DND-41 (cell line): ENCODE measurements around the gene CSF3R.

Experiments used
- ATAC-seq: fragments of 200-7000 bp; cut with Tn5 transposase; 3 replicates; pipeline ENCODE4 v1.9.1; 2021; ENCODE audit warnings: low read depth; ENCODE audit not compliant: insufficient read depth
- DNase-seq: peaks from one replicate; pipeline ENCODE4 v3.0.0-alpha.2; 2020
- H2AFZ ChIP-seq: 2 replicates; pipeline ENCODE4 v1.6.0; 2012; ENCODE audit warnings: low read depth, low read length
- H3K27ac ChIP-seq: 2 replicates; pipeline ENCODE4 v1.5.1; 2012; ENCODE audit warnings: low read length, inconsistent platforms
- H3K27me3 ChIP-seq: fragments of 200-600 bp; sonication (generic); 2 replicates; pipeline ENCODE4 v1.6.0; 2012; ENCODE audit warnings: low read length, mild to moderate bottlenecking, inconsistent platforms; ENCODE audit not compliant: insufficient read depth, poor library complexity
- H3K36me3 ChIP-seq: 2 replicates; pipeline ENCODE4 v1.5.1; 2012; ENCODE audit warnings: low read length, inconsistent platforms; ENCODE audit not compliant: insufficient read depth
- H3K4me1 ChIP-seq: 2 replicates; pipeline ENCODE4 v1.5.1; 2012; ENCODE audit warnings: mild to moderate bottlenecking, low read length; ENCODE audit not compliant: insufficient read depth
- H3K4me2 ChIP-seq: 2 replicates; pipeline ENCODE4 v1.6.0; 2012; ENCODE audit warnings: mild to moderate bottlenecking, moderate library complexity, low read length, inconsistent platforms; ENCODE audit not compliant: insufficient read depth
- H3K4me3 ChIP-seq, 2 experiments: fragments of 200-600 bp in 1 of 2; shearing (Covaris generic) in 1 of 2; 2 replicates each; pipeline ENCODE4 v1.5.1; 2012 to 2016; ENCODE audit warnings: inconsistent platforms in 2 of 2, low read length in 2 of 2, mild to moderate bottlenecking in 2 of 2, low read depth in 1 of 2, moderate library complexity in 1 of 2
- H3K79me2 ChIP-seq: 2 replicates; pipeline ENCODE4 v1.6.0; 2012; ENCODE audit warnings: low read length, inconsistent platforms; ENCODE audit not compliant: insufficient read depth
- H3K9ac ChIP-seq: 2 replicates; pipeline ENCODE4 v1.6.0; 2012; ENCODE audit warnings: low read depth, mild to moderate bottlenecking, inconsistent platforms, low read length, moderate library complexity
- H3K9me3 ChIP-seq: 2 replicates; pipeline ENCODE4 v1.5.1; 2012; ENCODE audit warnings: low read length, moderate library complexity, mild to moderate bottlenecking, inconsistent platforms; ENCODE audit not compliant: insufficient read depth, severe bottlenecking
- H4K20me1 ChIP-seq: 2 replicates; pipeline ENCODE4 v1.6.0; 2012; ENCODE audit warnings: low read length; ENCODE audit not compliant: insufficient read depth
- EZH2 ChIP-seq: IDR thresholded peaks from 3 replicates; pipeline ENCODE4 v1.6.1; 2012; ENCODE audit warnings: borderline replicate concordance, low read depth, mild to moderate bottlenecking, moderate library complexity, low read length, inconsistent platforms; ENCODE audit not compliant: severe bottlenecking
- TF ChIP-seq, protein P1 (sequence below): IDR thresholded peaks from 2 replicates; pipeline ENCODE4 v1.5.1; 2012; ENCODE audit warnings: borderline replicate concordance, low read length, moderate library complexity, mild to moderate bottlenecking; ENCODE audit not compliant: poor library complexity, severe bottlenecking; ENCODE audit errors: extremely low read depth

Gene CSF3R

DNA sequence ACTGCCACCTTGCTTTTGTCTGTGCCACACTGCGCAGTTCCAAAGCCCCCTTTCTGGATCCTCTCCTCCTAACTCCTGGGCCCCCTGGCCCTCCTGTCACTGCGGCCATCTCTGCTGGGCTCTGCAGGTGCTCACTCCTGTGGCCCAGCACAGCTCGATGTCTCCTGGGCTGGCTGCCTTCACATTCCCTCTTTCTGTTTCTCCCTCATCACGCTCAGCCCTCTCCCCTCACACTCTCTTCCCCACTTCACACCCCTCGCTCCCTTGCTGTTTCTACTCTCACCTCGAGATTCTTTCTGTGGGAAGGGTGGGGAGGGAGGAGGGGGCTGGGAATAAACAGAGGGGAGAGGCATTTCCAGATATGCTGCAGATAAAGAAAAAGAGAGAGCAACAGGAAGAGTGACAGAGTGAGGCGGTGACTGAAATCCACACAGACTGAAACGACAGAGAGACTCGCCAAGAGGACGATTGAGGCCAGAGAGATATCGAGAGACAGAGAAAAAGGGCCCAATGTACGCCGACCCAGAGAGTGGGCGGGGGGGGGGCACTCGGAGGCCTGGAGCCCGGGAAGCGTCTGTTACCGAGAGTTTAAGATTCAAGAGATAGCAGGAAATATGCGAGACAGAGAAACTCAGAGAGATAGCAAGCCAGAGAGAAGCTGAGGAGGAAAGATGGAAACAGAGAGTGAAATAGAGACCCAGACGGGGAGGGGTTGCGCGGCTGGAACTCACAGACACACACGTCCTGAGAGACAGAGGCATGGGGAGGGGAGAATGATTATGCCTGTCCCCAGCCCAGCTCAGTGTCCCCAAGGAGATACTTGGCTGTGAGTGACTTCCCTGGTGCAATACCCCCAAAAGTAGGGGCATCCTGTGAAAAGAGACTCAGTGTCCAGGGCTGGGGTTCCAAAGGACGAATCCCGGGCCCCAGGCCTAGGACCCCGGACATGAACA is 666 bp downstream of the CSF3R start:
- TF ChIP-seq, protein P1, sequence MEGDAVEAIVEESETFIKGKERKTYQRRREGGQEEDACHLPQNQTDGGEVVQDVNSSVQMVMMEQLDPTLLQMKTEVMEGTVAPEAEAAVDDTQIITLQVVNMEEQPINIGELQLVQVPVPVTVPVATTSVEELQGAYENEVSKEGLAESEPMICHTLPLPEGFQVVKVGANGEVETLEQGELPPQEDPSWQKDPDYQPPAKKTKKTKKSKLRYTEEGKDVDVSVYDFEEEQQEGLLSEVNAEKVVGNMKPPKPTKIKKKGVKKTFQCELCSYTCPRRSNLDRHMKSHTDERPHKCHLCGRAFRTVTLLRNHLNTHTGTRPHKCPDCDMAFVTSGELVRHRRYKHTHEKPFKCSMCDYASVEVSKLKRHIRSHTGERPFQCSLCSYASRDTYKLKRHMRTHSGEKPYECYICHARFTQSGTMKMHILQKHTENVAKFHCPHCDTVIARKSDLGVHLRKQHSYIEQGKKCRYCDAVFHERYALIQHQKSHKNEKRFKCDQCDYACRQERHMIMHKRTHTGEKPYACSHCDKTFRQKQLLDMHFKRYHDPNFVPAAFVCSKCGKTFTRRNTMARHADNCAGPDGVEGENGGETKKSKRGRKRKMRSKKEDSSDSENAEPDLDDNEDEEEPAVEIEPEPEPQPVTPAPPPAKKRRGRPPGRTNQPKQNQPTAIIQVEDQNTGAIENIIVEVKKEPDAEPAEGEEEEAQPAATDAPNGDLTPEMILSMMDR: no peak
- TF ChIP-seq EZH2: no peak
- DNase-seq (no peak), ATAC-seq (no peak)
- no peak overlapping the region for H3K4me2 ChIP-seq
- H3K27me3 ChIP-seq: peaks cover 4% of the 10 kb centered on the region
- H3K36me3 ChIP-seq: no peaks in the 10 kb centered on the region
- H2AFZ ChIP-seq: no peak overlapping the region
- no peaks in the 10 kb centered on the region for H3K4me1 ChIP-seq
- no peaks in the 10 kb centered on the region for H4K20me1 ChIP-seq
- no peak overlapping the region for H3K4me3 ChIP-seq
- no peak overlapping the region for H3K9ac ChIP-seq
- no peaks in the 10 kb centered on the region for H3K9me3 ChIP-seq
- H3K27ac ChIP-seq: no peak overlapping the region
- H3K79me2 ChIP-seq: no peaks in the 10 kb centered on the region

DNA sequence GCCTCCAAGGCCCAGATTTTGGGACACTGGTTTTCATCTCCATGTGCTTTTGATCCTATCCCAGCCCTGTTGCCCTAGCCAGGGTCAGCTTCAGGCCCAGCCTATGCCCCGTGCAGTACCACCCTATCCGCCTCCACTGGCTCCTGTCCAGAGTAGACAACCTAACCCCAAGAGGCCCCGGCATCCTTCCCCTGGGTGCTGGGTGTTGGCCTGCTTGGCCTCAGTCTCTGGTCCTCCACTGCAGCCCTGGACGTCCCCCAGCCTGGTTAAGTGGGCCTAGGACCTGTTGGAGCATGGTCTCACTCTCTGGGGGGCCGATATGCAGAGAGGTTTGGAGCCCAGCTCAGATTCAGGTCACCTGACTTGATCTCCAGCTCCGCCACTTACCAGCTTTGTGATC is 1.6 kb downstream of the CSF3R start:
- no peak for TF ChIP-seq EZH2
- TF ChIP-seq, protein P1: no peak
- Histone ChIP-seq H3K27me3 (peaks cover 4% of the 10 kb centered on the region), H3K79me2 (no peaks in the 10 kb centered on the region), H3K4me2 (no peak overlapping the region), H3K9ac (no peak overlapping the region), H2AFZ (no peak overlapping the region), H3K27ac (no peak overlapping the region), H3K4me1 (no peaks in the 10 kb centered on the region), H3K9me3 (no peaks in the 10 kb centered on the region), H3K4me3 (no peak overlapping the region), H3K36me3 (no peaks in the 10 kb centered on the region), H4K20me1 (no peaks in the 10 kb centered on the region)
- DNase-seq (no peak), ATAC-seq (no peak)

DNA sequence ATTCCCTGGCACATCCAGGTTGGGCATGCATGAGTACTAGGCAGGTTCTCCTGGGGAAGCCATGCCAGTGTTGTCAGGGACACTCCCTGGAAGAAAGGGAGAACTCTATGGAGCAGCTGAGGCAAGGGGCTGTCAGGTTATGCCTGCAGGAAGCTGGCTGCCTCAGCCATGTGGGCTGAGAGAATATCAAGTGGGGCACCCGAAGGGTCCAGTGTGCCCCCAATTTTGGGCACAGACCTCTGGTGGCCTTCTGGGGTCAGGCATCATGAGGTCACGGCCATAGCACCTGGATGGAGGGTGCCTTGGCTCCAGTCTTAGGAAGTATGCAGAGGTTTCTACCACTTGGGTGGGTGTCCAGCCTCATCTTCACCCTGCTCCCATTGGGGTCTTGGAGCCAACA is 2.6 kb downstream of the CSF3R start:
- no peaks in the 10 kb centered on the region for H3K9me3 ChIP-seq
- no peak overlapping the region for H2AFZ ChIP-seq
- DNase-seq: no peak
- H3K36me3 ChIP-seq: no peaks in the 10 kb centered on the region
- ATAC-seq: no peak
- TF ChIP-seq, protein P1: no peak
- no peak for TF ChIP-seq EZH2
- no peaks in the 10 kb centered on the region for H3K79me2 ChIP-seq
- no peak overlapping the region for H3K9ac ChIP-seq
- no peak overlapping the region for H3K4me3 ChIP-seq
- H3K4me2 ChIP-seq: no peak overlapping the region
- peaks cover 4% of the 10 kb centered on the region for H3K27me3 ChIP-seq
- H3K4me1 ChIP-seq: no peaks in the 10 kb centered on the region
- no peak overlapping the region for H3K27ac ChIP-seq
- no peaks in the 10 kb centered on the region for H4K20me1 ChIP-seq
